Activated CD8-positive, alpha-beta memory T cell treated with anti-CD3 and anti-CD28 coated beads, Interleukin-2, amount 10 ng/mL, durations not matched to agents 7 days and 5 days (primary cell): ENCODE results near the gene MAPK1. TPM values are rescaled to one million over a fixed set of nuclear protein-coding genes. Genes with fewer than 3 reads are reported as not detected.
"Not testable (repeated sequence)": the region's sequence is repeated elsewhere in the genome, so short reads cannot be mapped to it uniquely, and the experiment has no call there.

Source experiments
- ATAC-seq: fragments of 150-1000 bp; cut with Tn5 transposase; one replicate; pipeline ENCODE4 v1.10.0; 2021; ENCODE audit warnings: moderate library complexity
- CTCF ChIA-PET: fragments of 350-600 bp; sonication (Branson Sonifier 250); formaldehyde crosslinking; loops from one replicate; lab custom pipeline; 2021; ENCODE audit warnings: antibody characterized with exemption; lab: Charles Lee
- DNase-seq: peaks from one replicate; pipeline ENCODE4 v3.0.0-alpha.2; 2020
- H3K27ac Mint-ChIP-seq: one replicate; pipeline ENCODE4 v1.8.0; 2021; ENCODE audit warnings: mild to moderate bottlenecking, mixed read lengths
- H3K27me3 Mint-ChIP-seq: one replicate; pipeline ENCODE4 v1.8.0; 2021; ENCODE audit warnings: mixed read lengths
- H3K36me3 Mint-ChIP-seq: one replicate; pipeline ENCODE4 v1.8.0; 2021; ENCODE audit warnings: mild to moderate bottlenecking, mixed read lengths
- H3K4me1 Mint-ChIP-seq: one replicate; pipeline ENCODE4 v1.8.0; 2021; ENCODE audit warnings: mixed read lengths
- H3K4me3 Mint-ChIP-seq: one replicate; pipeline ENCODE4 v1.8.0; 2021; ENCODE audit warnings: mild to moderate bottlenecking, moderate library complexity, mixed read lengths
- H3K9me3 Mint-ChIP-seq: one replicate; pipeline ENCODE4 v1.8.0; 2022; ENCODE audit warnings: low read depth, mixed read lengths
- total RNA-seq, 2 experiments: library from RNA; stranded (reverse); gene quantifications; one replicate each; pipeline ENCODE4 v1.2.3, GENCODE V29; 2021

The MAPK1 gene
- total RNA-seq, 2 experiments from 2014 or later = 110 to 112 TPM

- H3K4me3 Mint-ChIP-seq = peak overlapping the region; percentile 31
- H3K9me3 Mint-ChIP-seq = no peaks in the 10 kb centered on the region
- H3K4me1 Mint-ChIP-seq = peaks cover 21% of the 10 kb centered on the region
- CTCF ChIA-PET = interaction anchor here (0.7 to 2.8 kb wide), 6 partner anchors 25 to 202 kb away, joined by 3 to 14 read pairs (median 4); no protein-coding TSS in a partner anchor
- H3K27ac Mint-ChIP-seq = no peak overlapping the region
- no peaks in the 10 kb centered on the region for H3K36me3 Mint-ChIP-seq
- ATAC-seq = no peak
- peaks cover 19% of the 10 kb centered on the region for H3K27me3 Mint-ChIP-seq
- DNase-seq = no peak
Observed at GRCh38 chr22:21736084-21736642, 131.3 kb downstream of the MAPK1 start.

- CTCF ChIA-PET = interaction anchor here (0.7 to 2.8 kb wide), 10 partner anchors 9 to 203 kb away, joined by 3 to 14 read pairs (median 4); partner anchors contain the start of gene SDF2L1
- peak; percentile 95 for ATAC-seq
- H3K27ac Mint-ChIP-seq = peak within 1 kb of the TSS; percentile 82
Observed at GRCh38 chr22:21735200-21736083, 132.0 kb downstream of the MAPK1 start, which contains the start of gene YPEL1. TSS of gene YPEL1 (minus strand) at chr22:21735794. CDS start at chr22:21710744, 25,050 bp downstream.

GRCh38 chr22:21734540-21735199 lies 132.8 kb downstream of the MAPK1 start:
- DNase-seq = peak; percentile 46

More at GRCh38 chr22:21735200-21736083, 132.0 kb downstream of the MAPK1 start, which contains the start of gene YPEL1:
- Mint-ChIP-seq H3K27me3 (peaks cover 17% of the 10 kb centered on the region), H3K9me3 (no peaks in the 10 kb centered on the region), H3K4me1 (peaks cover 22% of the 10 kb centered on the region), H3K4me3 (peak within 1 kb of the TSS; percentile 83), H3K36me3 (no peaks in the 10 kb centered on the region)
- peak; percentile 96 for DNase-seq

GRCh38 chr22:21731503-21731902 lies 135.9 kb downstream of the MAPK1 start:
- Mint-ChIP-seq H3K36me3 (no peaks in the 10 kb centered on the region), H3K9me3 (no peaks in the 10 kb centered on the region), H3K27me3 (no peaks in the 10 kb centered on the region), H3K27ac (no peak overlapping the region), H3K4me3 (no peak overlapping the region), H3K4me1 (peaks cover 25% of the 10 kb centered on the region)
- no peak for DNase-seq
- no peak for ATAC-seq
- CTCF ChIA-PET = interaction anchor here (1.6 kb wide), 1 partner anchor 207 kb away, joined by 5 read pairs; no protein-coding TSS in a partner anchor

More at GRCh38 chr22:21734540-21735199, 132.8 kb downstream of the MAPK1 start:
- Mint-ChIP-seq H3K4me1 (peaks cover 22% of the 10 kb centered on the region), H3K27me3 (peaks cover 12% of the 10 kb centered on the region), H3K27ac (peak overlapping the region; percentile 82), H3K36me3 (no peaks in the 10 kb centered on the region), H3K9me3 (no peaks in the 10 kb centered on the region), H3K4me3 (peak overlapping the region; percentile 83)
- ATAC-seq = no peak
- CTCF ChIA-PET = interaction anchor here (1.0 to 2.8 kb wide), 8 partner anchors 9 to 203 kb away, joined by 3 to 14 read pairs (median 4); partner anchors contain the start of gene SDF2L1

GRCh38 chr22:21730535-21731308 lies 136.7 kb downstream of the MAPK1 start:
- DNase-seq = no peak

GRCh38 chr22:21729184-21729583 lies 138.3 kb downstream of the MAPK1 start:
- H3K9me3 Mint-ChIP-seq, H3K4me3 Mint-ChIP-seq, H3K27ac Mint-ChIP-seq, ATAC-seq, DNase-seq, H3K27me3 Mint-ChIP-seq, H3K36me3 Mint-ChIP-seq: not testable (repeated sequence)
- CTCF ChIA-PET = interaction anchor here (0.8 kb wide), 1 partner anchor 64 kb away, joined by 3 read pairs; the partner anchor contains the start of gene PPIL2
- peaks cover 19% of the 10 kb centered on the region for H3K4me1 Mint-ChIP-seq

More at GRCh38 chr22:21730535-21731308, 136.7 kb downstream of the MAPK1 start:
- Mint-ChIP-seq H3K4me1 (peaks cover 27% of the 10 kb centered on the region), H3K27ac (no peak overlapping the region), H3K36me3 (no peaks in the 10 kb centered on the region), H3K9me3 (no peaks in the 10 kb centered on the region), H3K27me3 (no peaks in the 10 kb centered on the region), H3K4me3 (no peak overlapping the region)
- CTCF ChIA-PET = no interaction called here
- ATAC-seq = no peak

GRCh38 chr22:21728270-21728669 lies 139.2 kb downstream of the MAPK1 start:
- Mint-ChIP-seq H3K4me3 (no peak overlapping the region), H3K27me3 (no peaks in the 10 kb centered on the region), H3K4me1 (peaks cover 12% of the 10 kb centered on the region), H3K36me3 (no peaks in the 10 kb centered on the region), H3K27ac (no peak overlapping the region), H3K9me3 (no peaks in the 10 kb centered on the region)
- DNase-seq = no peak
- CTCF ChIA-PET = interaction anchor here (0.8 kb wide), 1 partner anchor 63 kb away, joined by 3 read pairs; the partner anchor contains the start of gene PPIL2
- no peak for ATAC-seq

GRCh38 chr22:21727768-21728167 lies 139.7 kb downstream of the MAPK1 start:
- Mint-ChIP-seq H3K4me3 (no peak overlapping the region), H3K9me3 (no peaks in the 10 kb centered on the region), H3K36me3 (no peaks in the 10 kb centered on the region), H3K27ac (no peak overlapping the region), H3K4me1 (peaks cover 11% of the 10 kb centered on the region), H3K27me3 (no peaks in the 10 kb centered on the region)
- CTCF ChIA-PET = no interaction called here
- ATAC-seq (no peak), DNase-seq (no peak)

GRCh38 chr22:21727159-21727558 lies 140.3 kb downstream of the MAPK1 start:
- Mint-ChIP-seq H3K27ac (no peak overlapping the region), H3K4me3 (no peak overlapping the region), H3K27me3 (no peaks in the 10 kb centered on the region), H3K4me1 (peaks cover 11% of the 10 kb centered on the region), H3K9me3 (no peaks in the 10 kb centered on the region), H3K36me3 (no peaks in the 10 kb centered on the region)
- CTCF ChIA-PET = interaction anchor here (1.0 to 1.5 kb wide), 6 partner anchors 14 to 226 kb away, joined by 3 to 5 read pairs (median 3); partner anchors contain the start of gene PPM1F
- no peak for DNase-seq
- no peak for ATAC-seq

GRCh38 chr22:21726650-21727049 lies 140.8 kb downstream of the MAPK1 start:
- ATAC-seq = peak; percentile 96
- DNase-seq = peak; percentile 76
- peaks cover 11% of the 10 kb centered on the region for H3K4me1 Mint-ChIP-seq
- no peak overlapping the region for H3K4me3 Mint-ChIP-seq
- no peaks in the 10 kb centered on the region for H3K9me3 Mint-ChIP-seq
- H3K27ac Mint-ChIP-seq = no peak overlapping the region
- H3K27me3 Mint-ChIP-seq = no peaks in the 10 kb centered on the region
- no peaks in the 10 kb centered on the region for H3K36me3 Mint-ChIP-seq
- CTCF ChIA-PET = interaction anchor here (0.8 to 1.5 kb wide), 9 partner anchors 8 to 226 kb away, joined by 3 to 6 read pairs (median 3); partner anchors contain the start of genes PPM1F and YPEL1

GRCh38 chr22:21725956-21726649 lies 141.3 kb downstream of the MAPK1 start:
- H3K4me1 Mint-ChIP-seq = peaks cover 11% of the 10 kb centered on the region
- no peak for DNase-seq
- H3K27ac Mint-ChIP-seq = no peak overlapping the region
- no peak overlapping the region for H3K4me3 Mint-ChIP-seq
- no peaks in the 10 kb centered on the region for H3K36me3 Mint-ChIP-seq
- H3K27me3 Mint-ChIP-seq = no peaks in the 10 kb centered on the region
- no peaks in the 10 kb centered on the region for H3K9me3 Mint-ChIP-seq
- no peak for ATAC-seq
- CTCF ChIA-PET = interaction anchor here (0.8 to 2.1 kb wide), 11 partner anchors 9 to 227 kb away, joined by 3 to 6 read pairs (median 4); partner anchors contain the start of genes PPM1F and YPEL1
